SU-DHL-6 (cell line): ENCODE measurements around the gene OLR1.
"Not testable (repeated sequence)": the region's sequence is repeated elsewhere in the genome, so short reads cannot be mapped to it uniquely, and the experiment has no call there.

Experiments used
- H2AFZ ChIP-seq: fragments of 200-600 bp; sonication (generic); 2 replicates; pipeline ENCODE4 v1.6.1; 2014; ENCODE audit warnings: low read depth, mild to moderate bottlenecking, moderate library complexity, mixed read lengths, antibody characterized with exemption, low read length; ENCODE audit not compliant: severe bottlenecking
- H3F3A ChIP-seq: fragments of 200-600 bp; shearing (Covaris generic); 2 replicates; pipeline ENCODE4 v1.6.0; 2016; ENCODE audit warnings: antibody characterized with exemption, mild to moderate bottlenecking; ENCODE audit not compliant: insufficient read depth
- H3K27ac ChIP-seq: fragments of 200-600 bp; sonication (generic); 2 replicates; pipeline ENCODE4 v1.5.1; 2016; ENCODE audit warnings: low read depth, mild to moderate bottlenecking, low read length, moderate library complexity, mixed read lengths
- H3K27me3 ChIP-seq: fragments of 200-600 bp; sonication (generic), shearing (Covaris generic); 2 replicates; pipeline ENCODE4 v1.6.0; 2014; ENCODE audit warnings: mild to moderate bottlenecking, low read length
- H3K36me3 ChIP-seq: fragments of 200-600 bp; sonication (generic); 2 replicates; pipeline ENCODE4 v1.6.1; 2014; ENCODE audit warnings: mild to moderate bottlenecking, low read length, mixed read lengths
- H3K4me2 ChIP-seq: fragments of 300-600, 200-600 bp; shearing (Covaris generic), sonication (generic); 2 replicates; pipeline ENCODE4 v1.6.0; 2014; ENCODE audit warnings: low read length, low read depth, mild to moderate bottlenecking; ENCODE audit not compliant: poor library complexity, severe bottlenecking
- H3K4me3 ChIP-seq: fragments of 200-600 bp; sonication (generic); 2 replicates; pipeline ENCODE4 v1.5.1; 2014; ENCODE audit warnings: antibody characterized with exemption, low read length, mild to moderate bottlenecking, mixed read lengths; ENCODE audit not compliant: insufficient read depth, poor library complexity, severe bottlenecking
- H3K79me2 ChIP-seq: fragments of 200-600 bp; sonication (generic); 2 replicates; pipeline ENCODE4 v1.6.1; 2014; ENCODE audit warnings: mild to moderate bottlenecking, low read length, moderate library complexity; ENCODE audit not compliant: insufficient read depth
- H3K9ac ChIP-seq: fragments of 200-600 bp; sonication (generic); 2 replicates; pipeline ENCODE4 v1.7.0; 2014; ENCODE audit warnings: mild to moderate bottlenecking, low read length
- H3K9me2 ChIP-seq: fragments of 200-600 bp; sonication (generic); replicated peaks from 2 replicates; pipeline ENCODE4 v1.6.1; 2014; ENCODE audit warnings: low read length; ENCODE audit not compliant: insufficient read depth
- H3K9me3 ChIP-seq: fragments of 200-600 bp; sonication (generic); 2 replicates; pipeline ENCODE4 v1.6.1; 2014; ENCODE audit warnings: low read length, mixed read lengths; ENCODE audit not compliant: insufficient read depth
- H4K20me1 ChIP-seq: fragments of 200-600 bp; sonication (generic); 2 replicates; pipeline ENCODE4 v1.6.1; 2014; ENCODE audit warnings: low read depth, mild to moderate bottlenecking, antibody characterized with exemption, low read length, moderate library complexity, mixed read lengths
- EZH2phosphoT487 ChIP-seq: fragments of 200-600 bp; sonication (generic), shearing (Covaris generic); conservative IDR thresholded peaks from 2 replicates; pipeline ENCODE4 v1.6.1; 2018; ENCODE audit warnings: mild to moderate bottlenecking, antibody characterized with exemption, low read length, moderate library complexity, mixed read lengths
- TF ChIP-seq, protein P1 (sequence below): fragments of 200-600 bp; sonication (generic); IDR thresholded peaks from one replicate; pipeline ENCODE4 v1.5.1; 2017; ENCODE audit warnings: antibody characterized with exemption, mild to moderate bottlenecking, low read length, moderate library complexity; ENCODE audit not compliant: insufficient read depth, poor library complexity, severe bottlenecking

OLR1 gene

GRCh38 chr12:10189653-10190052, 17.7 kb upstream of the OLR1 start:
- Histone ChIP-seq H3K9ac (no peak overlapping the region), H3K4me2 (no peak overlapping the region), H2AFZ (no peak overlapping the region), H3K27me3 (no peaks in the 10 kb centered on the region), H3K9me3 (no peaks in the 10 kb centered on the region), H3K79me2 (no peaks in the 10 kb centered on the region), H3K36me3 (no peaks in the 10 kb centered on the region), H4K20me1 (no peaks in the 10 kb centered on the region), H3K27ac (no peak overlapping the region), H3K4me3 (no peak overlapping the region), H3F3A (no peaks in the 10 kb centered on the region), H3K9me2 (no peaks in the 10 kb centered on the region)
- TF ChIP-seq EZH2phosphoT487, result no peak
- TF ChIP-seq, protein P1, sequence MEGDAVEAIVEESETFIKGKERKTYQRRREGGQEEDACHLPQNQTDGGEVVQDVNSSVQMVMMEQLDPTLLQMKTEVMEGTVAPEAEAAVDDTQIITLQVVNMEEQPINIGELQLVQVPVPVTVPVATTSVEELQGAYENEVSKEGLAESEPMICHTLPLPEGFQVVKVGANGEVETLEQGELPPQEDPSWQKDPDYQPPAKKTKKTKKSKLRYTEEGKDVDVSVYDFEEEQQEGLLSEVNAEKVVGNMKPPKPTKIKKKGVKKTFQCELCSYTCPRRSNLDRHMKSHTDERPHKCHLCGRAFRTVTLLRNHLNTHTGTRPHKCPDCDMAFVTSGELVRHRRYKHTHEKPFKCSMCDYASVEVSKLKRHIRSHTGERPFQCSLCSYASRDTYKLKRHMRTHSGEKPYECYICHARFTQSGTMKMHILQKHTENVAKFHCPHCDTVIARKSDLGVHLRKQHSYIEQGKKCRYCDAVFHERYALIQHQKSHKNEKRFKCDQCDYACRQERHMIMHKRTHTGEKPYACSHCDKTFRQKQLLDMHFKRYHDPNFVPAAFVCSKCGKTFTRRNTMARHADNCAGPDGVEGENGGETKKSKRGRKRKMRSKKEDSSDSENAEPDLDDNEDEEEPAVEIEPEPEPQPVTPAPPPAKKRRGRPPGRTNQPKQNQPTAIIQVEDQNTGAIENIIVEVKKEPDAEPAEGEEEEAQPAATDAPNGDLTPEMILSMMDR, result no peak

GRCh38 chr12:10186958-10187357, 15.0 kb upstream of the OLR1 start:
- not testable (repeated sequence) for H3K27me3 ChIP-seq, H2AFZ ChIP-seq, H3K4me2 ChIP-seq, H3K9ac ChIP-seq, H3K9me2 ChIP-seq, H3K79me2 ChIP-seq, H3K4me3 ChIP-seq, H3F3A ChIP-seq, H3K27ac ChIP-seq, H3K36me3 ChIP-seq, H3K9me3 ChIP-seq, H4K20me1 ChIP-seq

- Histone ChIP-seq H3K27me3 (no peaks in the 10 kb centered on the region), H2AFZ (no peak overlapping the region), H3K36me3 (no peaks in the 10 kb centered on the region), H3K9ac (no peak overlapping the region), H3K4me2 (no peak overlapping the region), H3K4me3 (no peak overlapping the region), H4K20me1 (no peaks in the 10 kb centered on the region), H3K79me2 (no peaks in the 10 kb centered on the region), H3K27ac (no peak overlapping the region), H3K9me3 (no peaks in the 10 kb centered on the region), H3K9me2 (no peaks in the 10 kb centered on the region), H3F3A (no peaks in the 10 kb centered on the region)
- TF ChIP-seq, protein P1, result no peak
- TF ChIP-seq EZH2phosphoT487, result no peak
Measured at GRCh38 chr12:10186299-10186698, 14.4 kb upstream of the OLR1 start.

- Histone ChIP-seq H3K27me3 (no peaks in the 10 kb centered on the region), H3K9ac (no peak overlapping the region), H3F3A (no peaks in the 10 kb centered on the region), H3K4me2 (no peak overlapping the region), H3K9me3 (no peaks in the 10 kb centered on the region), H3K9me2 (no peaks in the 10 kb centered on the region), H3K36me3 (no peaks in the 10 kb centered on the region), H4K20me1 (no peaks in the 10 kb centered on the region), H3K79me2 (no peaks in the 10 kb centered on the region), H3K4me3 (no peak overlapping the region), H3K27ac (no peak overlapping the region), H2AFZ (no peak overlapping the region)
- TF ChIP-seq, protein P1, result no peak
- TF ChIP-seq EZH2phosphoT487, result no peak
Measured at GRCh38 chr12:10184261-10184843, 12.4 kb upstream of the OLR1 start.
